Nephron progenitor cell (in vitro differentiated cells): Measurements from ENCODE around the gene EXOC3L2.
A peak's percentile ranks its signal among the peaks of the same experiment; 100 is the strongest.
"Not testable (repeated sequence)": the region's sequence is repeated elsewhere in the genome, so short reads cannot be mapped to it uniquely, and the experiment has no call there.

ENCODE experiments used
- DNase-seq: peaks from one replicate; pipeline ENCODE4 v3.0.0; 2021
- H3K27ac Mint-ChIP-seq: 2 replicates; pipeline ENCODE4 v1.8.0; 2021; ENCODE audit warnings: mild to moderate bottlenecking, moderate library complexity, mixed read lengths
- H3K27me3 Mint-ChIP-seq: 2 replicates; pipeline ENCODE4 v1.8.0; 2021; ENCODE audit warnings: mild to moderate bottlenecking, low read depth, mixed read lengths; ENCODE audit not compliant: poor library complexity
- H3K36me3 Mint-ChIP-seq: 2 replicates; pipeline ENCODE4 v1.8.0; 2021; ENCODE audit warnings: low read depth, mixed read lengths
- H3K4me1 Mint-ChIP-seq: 2 replicates; pipeline ENCODE4 v1.8.0; 2021; ENCODE audit warnings: mixed read lengths
- H3K4me3 Mint-ChIP-seq: 2 replicates; pipeline ENCODE4 v1.8.0; 2021; ENCODE audit warnings: mild to moderate bottlenecking, moderate library complexity, mixed read lengths
- H3K9me3 Mint-ChIP-seq: 2 replicates; pipeline ENCODE4 v1.8.0; 2021; ENCODE audit warnings: mild to moderate bottlenecking, moderate library complexity, mixed read lengths
- TF ChIP-seq, protein P1 (sequence below): fragments of 200-600 bp; sonication (generic); IDR thresholded peaks from 2 replicates; pipeline ENCODE4 v1.5.0; 2021; ENCODE audit warnings: antibody characterized with exemption

Gene EXOC3L2

DNA sequence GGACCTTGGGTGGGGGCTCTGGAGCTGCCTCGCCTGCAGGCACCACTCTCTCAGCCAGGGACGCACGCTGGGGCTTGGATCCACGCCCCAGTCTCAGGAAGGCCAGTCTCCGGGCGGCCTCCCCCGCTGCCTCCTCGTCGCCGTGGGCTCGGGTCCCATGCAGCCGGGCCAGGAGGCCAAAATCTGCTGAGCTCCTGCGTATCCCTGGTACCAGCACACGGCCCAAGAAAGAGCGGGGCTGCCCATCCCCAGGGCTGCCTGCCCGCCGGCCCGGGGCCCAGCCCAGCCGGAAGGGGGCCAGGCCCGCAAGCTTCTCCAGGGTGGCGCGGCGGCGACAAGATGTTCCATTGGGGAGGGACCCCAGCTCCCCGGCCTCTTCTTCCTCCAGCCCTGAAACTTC is 6.7 kb downstream of the EXOC3L2 start:
- Mint-ChIP-seq H3K4me1 (peaks cover 53% of the 10 kb centered on the region), H3K27ac (no peak overlapping the region), H3K9me3 (peaks cover 4% of the 10 kb centered on the region), H3K27me3 (peaks cover 62% of the 10 kb centered on the region), H3K36me3 (peaks cover 10% of the 10 kb centered on the region), H3K4me3 (no peak overlapping the region)
- no peak for DNase-seq
- TF ChIP-seq, protein P1, sequence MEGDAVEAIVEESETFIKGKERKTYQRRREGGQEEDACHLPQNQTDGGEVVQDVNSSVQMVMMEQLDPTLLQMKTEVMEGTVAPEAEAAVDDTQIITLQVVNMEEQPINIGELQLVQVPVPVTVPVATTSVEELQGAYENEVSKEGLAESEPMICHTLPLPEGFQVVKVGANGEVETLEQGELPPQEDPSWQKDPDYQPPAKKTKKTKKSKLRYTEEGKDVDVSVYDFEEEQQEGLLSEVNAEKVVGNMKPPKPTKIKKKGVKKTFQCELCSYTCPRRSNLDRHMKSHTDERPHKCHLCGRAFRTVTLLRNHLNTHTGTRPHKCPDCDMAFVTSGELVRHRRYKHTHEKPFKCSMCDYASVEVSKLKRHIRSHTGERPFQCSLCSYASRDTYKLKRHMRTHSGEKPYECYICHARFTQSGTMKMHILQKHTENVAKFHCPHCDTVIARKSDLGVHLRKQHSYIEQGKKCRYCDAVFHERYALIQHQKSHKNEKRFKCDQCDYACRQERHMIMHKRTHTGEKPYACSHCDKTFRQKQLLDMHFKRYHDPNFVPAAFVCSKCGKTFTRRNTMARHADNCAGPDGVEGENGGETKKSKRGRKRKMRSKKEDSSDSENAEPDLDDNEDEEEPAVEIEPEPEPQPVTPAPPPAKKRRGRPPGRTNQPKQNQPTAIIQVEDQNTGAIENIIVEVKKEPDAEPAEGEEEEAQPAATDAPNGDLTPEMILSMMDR, result no peak

DNA sequence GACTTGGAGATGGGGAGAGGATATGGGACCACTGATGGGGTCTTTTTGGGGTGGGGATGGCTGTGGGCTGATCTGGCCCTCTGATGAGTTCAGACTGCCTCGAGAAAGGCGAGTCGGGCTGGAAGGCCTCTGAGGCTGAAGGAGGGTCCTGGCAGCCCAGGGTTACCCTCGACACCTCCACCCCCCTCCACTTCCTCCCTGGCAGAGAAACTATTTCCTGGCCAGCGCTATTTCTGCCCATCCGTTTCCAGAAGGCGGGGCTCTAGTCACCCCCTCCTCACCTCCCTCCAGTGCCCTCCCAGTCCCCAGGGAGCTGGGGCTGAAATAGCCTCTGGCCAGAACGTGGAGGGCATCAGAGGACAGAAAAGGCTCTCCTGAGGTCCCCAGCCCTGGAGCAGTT is 9.7 kb downstream of the EXOC3L2 start:
- Mint-ChIP-seq H3K27me3 (peaks cover 82% of the 10 kb centered on the region), H3K27ac (no peak overlapping the region), H3K4me3 (peak overlapping the region; percentile 45), H3K4me1 (peaks cover 42% of the 10 kb centered on the region), H3K9me3 (peaks cover 7% of the 10 kb centered on the region), H3K36me3 (peaks cover 24% of the 10 kb centered on the region)
- no peak for DNase-seq
- TF ChIP-seq, protein P1, result no peak

DNA sequence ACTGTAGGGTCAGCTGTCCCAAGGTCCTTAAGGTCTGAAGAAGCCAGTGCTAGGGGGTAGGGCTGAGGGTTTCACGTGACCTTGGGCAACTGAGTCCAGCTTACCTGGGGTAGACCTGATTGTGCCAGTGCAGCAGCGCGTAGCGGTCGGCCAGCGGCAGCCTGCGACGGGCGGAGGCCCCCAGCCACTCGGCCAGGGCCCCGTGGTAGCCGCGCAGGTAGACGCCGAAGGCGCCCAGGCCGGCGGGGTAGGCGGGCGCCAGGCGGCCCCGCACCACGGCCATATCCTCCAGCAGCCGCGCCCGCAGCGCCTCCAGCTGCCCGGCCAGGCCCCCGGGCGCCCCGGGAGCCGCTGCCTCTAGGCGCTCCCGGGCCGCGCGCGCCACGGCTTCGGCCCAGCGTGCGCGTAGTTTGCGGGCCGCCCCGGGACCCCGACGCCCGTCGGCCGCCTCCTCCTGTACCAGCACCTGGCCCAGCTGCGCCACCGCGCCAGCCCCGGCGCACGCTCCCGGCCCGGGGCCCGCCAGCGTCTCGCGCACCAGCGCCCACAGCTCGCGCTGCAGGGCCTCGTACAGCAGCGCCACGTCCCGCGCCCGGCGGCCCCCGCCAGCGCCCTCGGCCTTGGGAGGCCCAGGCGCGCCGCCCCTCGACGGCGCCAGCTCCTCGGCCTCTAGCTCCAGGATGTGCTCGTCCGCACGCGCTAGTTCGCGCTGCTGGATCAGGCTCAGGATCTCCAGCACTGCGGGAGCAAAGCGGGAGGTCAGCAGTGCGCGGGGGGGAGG is 10.9 kb downstream of the EXOC3L2 start:
- peak overlapping the region; percentile 70 for H3K4me3 Mint-ChIP-seq
- H3K4me1 Mint-ChIP-seq, result peaks cover 42% of the 10 kb centered on the region

GRCh38 chr19:45231891-45232290 is 13.3 kb downstream of the EXOC3L2 start:
- H3K4me3 Mint-ChIP-seq, result no peak overlapping the region
- TF ChIP-seq, protein P1, result no peak
- peaks cover 75% of the 10 kb centered on the region for H3K27me3 Mint-ChIP-seq
- no peak overlapping the region for H3K27ac Mint-ChIP-seq
- H3K9me3 Mint-ChIP-seq, result peaks cover 7% of the 10 kb centered on the region
- peaks cover 23% of the 10 kb centered on the region for H3K36me3 Mint-ChIP-seq
- H3K4me1 Mint-ChIP-seq, result peaks cover 34% of the 10 kb centered on the region
- DNase-seq, result no peak

More for the DNA sequence above, 10.9 kb downstream of the EXOC3L2 start:
- Mint-ChIP-seq H3K9me3 (peaks cover 7% of the 10 kb centered on the region), H3K27ac (no peak overlapping the region), H3K27me3 (peaks cover 76% of the 10 kb centered on the region), H3K36me3 (peaks cover 24% of the 10 kb centered on the region)
- TF ChIP-seq, protein P1, result no peak
- peak; percentile 56 for DNase-seq

DNA sequence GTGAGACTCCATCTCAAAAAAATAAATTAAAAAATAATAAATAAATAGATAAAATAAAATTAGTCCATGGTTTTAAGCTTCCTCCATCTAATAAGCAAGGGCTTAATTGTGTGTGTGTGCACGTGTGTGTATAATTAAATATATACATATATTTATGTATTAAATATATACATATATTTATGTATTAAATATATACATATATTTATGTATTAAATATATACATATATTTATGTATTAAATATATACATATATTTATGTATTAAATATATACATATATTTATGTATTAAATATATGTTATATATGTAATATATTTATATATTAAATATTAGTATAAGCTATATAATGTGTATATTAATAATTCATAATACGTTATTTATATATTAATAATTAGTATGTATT is 16.2 kb downstream of the EXOC3L2 start:
- H3K27me3 Mint-ChIP-seq, result peaks cover 58% of the 10 kb centered on the region

GRCh38 chr19:45224645-45225044 is 20.6 kb downstream of the EXOC3L2 start:
- no peak for DNase-seq
- H3K27ac Mint-ChIP-seq, result no peak overlapping the region
- no peak overlapping the region for H3K4me3 Mint-ChIP-seq
- H3K27me3 Mint-ChIP-seq, result peaks cover 58% of the 10 kb centered on the region
- peaks cover 10% of the 10 kb centered on the region for H3K36me3 Mint-ChIP-seq
- TF ChIP-seq, protein P1, result no peak
- H3K4me1 Mint-ChIP-seq, result peaks cover 14% of the 10 kb centered on the region
- H3K9me3 Mint-ChIP-seq, result no peaks in the 10 kb centered on the region

More for the DNA sequence above, 16.2 kb downstream of the EXOC3L2 start:
- Mint-ChIP-seq H3K36me3 (peaks cover 23% of the 10 kb centered on the region), H3K4me1 (peaks cover 12% of the 10 kb centered on the region)
- H3K9me3 Mint-ChIP-seq, DNase-seq, H3K27ac Mint-ChIP-seq, H3K4me3 Mint-ChIP-seq: not testable (repeated sequence)
